ENCODE data around the gene USP19.
A peak's percentile ranks its signal among the peaks of the same experiment; 100 is the strongest.

USP19 gene

GRCh38 chr3:49134471-49135265, 14.0 kb upstream of the USP19 start:
- in situ Hi-C loops (cut with HindIII; ENCODE audit: low sequenced_read_pairs), result no loop called here
- no peak for DNase-seq (ENCODE audit: low read depth)
- no peak for TF ChIP-seq CTCF (IDR thresholded peaks at IDR 0.05; ENCODE audit: low read depth, low read length, missing control alignments)
- H3K4me3 ChIP-seq (ENCODE audit: low read depth, low read length), result no peak overlapping the region

- no peak for TF ChIP-seq CTCF (IDR thresholded peaks at IDR 0.05; ENCODE audit: low read depth, low read length, missing control alignments)
- in situ Hi-C loops (cut with HindIII; ENCODE audit: low sequenced_read_pairs), result no loop called here
- peak; percentile 76 for DNase-seq (ENCODE audit: low read depth)
- H3K4me3 ChIP-seq (ENCODE audit: low read depth, low read length), result peak overlapping the region; percentile 94
These were observed 12.8 kb upstream of the USP19 start for GRCh38 chr3:49133226-49133951.

- H3K4me3 ChIP-seq (ENCODE audit: low read depth, low read length), result peak within 1 kb of the TSS; percentile 94
- peak; percentile 27 for TF ChIP-seq CTCF (IDR thresholded peaks at IDR 0.05; ENCODE audit: low read depth, low read length, missing control alignments)
- DNase-seq (ENCODE audit: low read depth), result peak; percentile 37
- in situ Hi-C loops (cut with HindIII; ENCODE audit: low sequenced_read_pairs), result no loop called here
These were observed 12.0 kb upstream of the USP19 start, which contains the start of gene LAMB2 for GRCh38 chr3:49132437-49133225. Gene LAMB2, minus strand, starts transcription at chr3:49133050. Its CDS starts 183 bp downstream, at chr3:49132867.

- peak overlapping the region; percentile 94 for H3K4me3 ChIP-seq (ENCODE audit: low read depth, low read length)
- in situ Hi-C loops (cut with HindIII; ENCODE audit: low sequenced_read_pairs), result no loop called here
- no peak for DNase-seq (ENCODE audit: low read depth)
- no peak for TF ChIP-seq CTCF (IDR thresholded peaks at IDR 0.05; ENCODE audit: low read depth, low read length, missing control alignments)
These were observed 11.4 kb upstream of the USP19 start for GRCh38 chr3:49132073-49132436.

- H3K4me3 ChIP-seq (ENCODE audit: low read depth, low read length), result peak overlapping the region; percentile 94
- in situ Hi-C loops (cut with HindIII; ENCODE audit: low sequenced_read_pairs), result no loop called here
- TF ChIP-seq CTCF (IDR thresholded peaks at IDR 0.05; ENCODE audit: low read depth, low read length, missing control alignments), result no peak
- no peak for DNase-seq (ENCODE audit: low read depth)
These were observed 11.0 kb upstream of the USP19 start for GRCh38 chr3:49131576-49131975.

- DNase-seq (ENCODE audit: low read depth), result no peak
- in situ Hi-C loops (cut with HindIII; ENCODE audit: low sequenced_read_pairs), result no loop called here
- peak overlapping the region; percentile 94 for H3K4me3 ChIP-seq (ENCODE audit: low read depth, low read length)
- TF ChIP-seq CTCF (IDR thresholded peaks at IDR 0.05; ENCODE audit: low read depth, low read length, missing control alignments), result no peak
These were observed 10.4 kb upstream of the USP19 start for GRCh38 chr3:49131040-49131439.
